ENCODE data around the gene CLN5.

Gene CLN5

GRCh38 chr13:76965759-76966421 lies 26.0 kb upstream of the CLN5 start:
- Mint-ChIP-seq H3K9me3 (peaks cover 16% of the 10 kb centered on the region), H3K4me1 (peaks cover 45% of the 10 kb centered on the region), H3K27me3 (ENCODE audit: low read depth) (no peaks in the 10 kb centered on the region), H3K4me3 (no peak overlapping the region), H3K36me3 (ENCODE audit: low read depth) (no peaks in the 10 kb centered on the region), H3K27ac (peak overlapping the region; percentile 95 to 96 (median 96))
- TF ChIP-seq CTCF (IDR thresholded peaks at IDR 0.05; ENCODE audit: unreplicated experiment in 3 of 3) = no peak

- TF ChIP-seq CTCF (IDR thresholded peaks at IDR 0.05; ENCODE audit: unreplicated experiment in 3 of 3) = no peak
- peaks cover 45% of the 10 kb centered on the region for H3K4me1 Mint-ChIP-seq
- H3K9me3 Mint-ChIP-seq = peaks cover 7% of the 10 kb centered on the region
- H3K27ac Mint-ChIP-seq = peak overlapping the region in 2 of 3 experiments; percentile 95 to 96
- H3K27me3 Mint-ChIP-seq (ENCODE audit: low read depth) = no peaks in the 10 kb centered on the region
- no peaks in the 10 kb centered on the region for H3K36me3 Mint-ChIP-seq (ENCODE audit: low read depth)
- H3K4me3 Mint-ChIP-seq = no peak overlapping the region
Observed at GRCh38 chr13:76967031-76967430, 24.9 kb upstream of the CLN5 start.

GRCh38 chr13:76968041-76968440 lies 23.8 kb upstream of the CLN5 start:
- no peaks in the 10 kb centered on the region for H3K9me3 Mint-ChIP-seq
- H3K36me3 Mint-ChIP-seq (ENCODE audit: low read depth) = no peaks in the 10 kb centered on the region
- peaks cover 50% of the 10 kb centered on the region for H3K4me1 Mint-ChIP-seq
- no peak overlapping the region for H3K4me3 Mint-ChIP-seq
- no peaks in the 10 kb centered on the region for H3K27me3 Mint-ChIP-seq (ENCODE audit: low read depth)
- no peak for TF ChIP-seq CTCF (IDR thresholded peaks at IDR 0.05; ENCODE audit: unreplicated experiment in 3 of 3)
- peak overlapping the region in 1 of 3 experiments; percentile 95 for H3K27ac Mint-ChIP-seq

- Mint-ChIP-seq H3K4me3 (no peak overlapping the region), H3K27me3 (ENCODE audit: low read depth) (peaks cover 6% of the 10 kb centered on the region), H3K4me1 (peaks cover 47% of the 10 kb centered on the region), H3K27ac (no peak overlapping the region), H3K36me3 (ENCODE audit: low read depth) (no peaks in the 10 kb centered on the region), H3K9me3 (no peaks in the 10 kb centered on the region)
- no peak for TF ChIP-seq CTCF (IDR thresholded peaks at IDR 0.05; ENCODE audit: unreplicated experiment in 3 of 3)
Observed at GRCh38 chr13:76969488-76970365, 22.2 kb upstream of the CLN5 start.

- TF ChIP-seq CTCF (IDR thresholded peaks at IDR 0.05; ENCODE audit: unreplicated experiment in 3 of 3) = no peak
- no peaks in the 10 kb centered on the region for H3K36me3 Mint-ChIP-seq (ENCODE audit: low read depth)
- H3K27me3 Mint-ChIP-seq (ENCODE audit: low read depth) = peaks cover 7% of the 10 kb centered on the region
- H3K9me3 Mint-ChIP-seq = no peaks in the 10 kb centered on the region
- H3K4me3 Mint-ChIP-seq = no peak overlapping the region
- H3K27ac Mint-ChIP-seq = no peak overlapping the region
- peaks cover 35% of the 10 kb centered on the region for H3K4me1 Mint-ChIP-seq
Observed at GRCh38 chr13:76971215-76971614, 20.7 kb upstream of the CLN5 start.

Measured in nephron (organoid).